IPS-18c (cell line): Measurements from ENCODE around the gene SLC5A2.

Experiments used
- H3K4me3 ChIP-seq: 2 replicates; pipeline ENCODE4 v1.7.0; 2013; ENCODE audit warnings: low read depth, mild to moderate bottlenecking, low read length, moderate library complexity; ENCODE audit not compliant: insufficient read depth
- H3K9me3 ChIP-seq: one replicate; pipeline ENCODE4 v1.6.1; 2013; ENCODE audit warnings: mild to moderate bottlenecking, low read length, moderate library complexity; ENCODE audit not compliant: control insufficient read depth, insufficient read depth

Gene SLC5A2

GRCh38 chr16:31458073-31458843 is 24.7 kb upstream of the SLC5A2 start:
- Histone ChIP-seq H3K9me3 (no peaks in the 10 kb centered on the region), H3K4me3 (peak overlapping the region; percentile 78)

DNA sequence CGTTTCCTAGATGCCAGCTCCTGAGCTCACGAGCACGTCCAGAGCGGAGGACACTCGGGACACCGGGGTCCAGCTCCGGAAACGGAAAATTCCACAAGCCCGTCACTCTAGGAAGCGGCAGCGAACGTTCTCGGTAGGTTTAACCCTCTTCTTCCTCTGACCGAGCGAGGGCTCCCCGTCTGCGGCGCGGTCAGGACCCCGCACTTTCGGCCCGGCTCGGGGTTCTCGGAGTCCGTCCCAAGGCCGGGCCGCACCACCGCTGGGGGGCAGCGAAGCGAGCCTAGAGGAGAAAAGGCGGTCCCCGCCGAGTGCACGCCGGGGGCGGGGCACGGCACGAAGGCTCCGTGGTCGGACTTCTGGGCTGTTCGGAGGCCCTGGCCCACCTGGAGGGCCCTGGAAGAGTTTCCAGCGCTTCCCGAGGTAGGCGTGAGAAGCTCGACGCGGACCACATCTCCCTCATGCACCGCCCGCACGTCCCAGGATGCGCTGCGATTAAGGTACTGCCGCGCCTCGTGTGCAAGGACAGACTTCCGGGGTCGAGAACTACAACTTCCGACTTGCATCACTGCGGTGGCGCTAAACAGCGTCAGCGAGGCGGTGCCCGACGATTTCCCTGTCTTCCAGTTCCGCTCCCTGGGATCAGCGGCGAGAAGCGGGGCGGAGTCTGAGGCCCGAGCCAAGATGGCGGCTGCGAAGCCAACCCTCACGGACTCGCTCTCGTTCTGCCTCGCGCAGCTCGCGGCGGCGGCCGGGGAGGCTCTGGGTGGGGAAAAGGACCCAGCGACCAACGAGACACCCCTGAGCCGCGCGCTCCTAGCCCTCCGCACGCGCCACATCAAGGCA is 23.9 kb upstream of the SLC5A2 start, which contains the start of gene ARMC5:
TSS of gene ARMC5 (plus strand) at position 658 of the 843 bp plus-strand sequence. CDS start at position 682, 24 bp downstream.
- Histone ChIP-seq H3K4me3 (peak within 1 kb of the TSS; percentile 78), H3K9me3 (no peaks in the 10 kb centered on the region)

DNA sequence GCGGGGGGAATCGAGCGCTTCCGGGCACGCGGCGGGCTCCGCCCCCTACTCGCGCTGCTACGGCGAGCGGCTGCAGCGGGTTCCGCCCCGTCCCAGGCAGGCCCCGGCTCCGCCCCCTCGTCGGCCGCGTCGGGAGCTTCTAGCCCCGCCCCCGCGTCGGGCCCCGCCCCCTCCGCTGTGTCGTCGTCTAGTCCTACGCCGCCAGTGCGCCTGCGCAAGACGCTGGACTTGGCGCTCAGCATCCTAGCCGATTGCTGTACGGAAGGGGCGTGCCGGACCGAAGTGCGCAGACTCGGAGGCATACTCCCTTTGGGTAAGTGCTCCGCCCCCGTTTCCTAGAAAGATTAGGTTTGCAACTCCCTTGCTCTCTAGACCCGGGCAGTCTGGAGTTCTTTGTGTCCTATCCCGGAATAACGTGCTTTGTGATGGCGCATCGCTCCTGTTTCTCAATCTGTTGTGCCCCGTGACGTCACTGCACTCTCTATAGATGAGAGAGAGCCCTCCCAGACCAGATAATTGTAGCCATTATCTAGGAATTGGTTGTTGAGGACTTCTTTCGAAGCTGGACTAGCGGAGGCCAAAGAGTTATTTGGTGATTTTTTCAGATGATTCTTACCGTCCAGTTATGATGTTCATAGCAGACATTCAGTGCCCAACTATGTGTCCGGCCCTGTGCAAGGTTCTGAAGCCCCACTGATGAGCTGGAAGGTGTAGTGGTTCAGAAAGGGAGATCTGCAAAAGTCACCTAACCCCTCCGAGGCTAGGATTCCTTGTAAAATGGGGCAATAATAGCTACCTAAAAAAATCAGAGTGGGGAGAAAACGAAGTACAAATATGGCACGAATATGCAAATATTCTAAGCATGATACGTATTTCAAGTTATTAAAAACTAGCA is 23.0 kb upstream of the SLC5A2 start:
- H3K9me3 ChIP-seq, result no peaks in the 10 kb centered on the region
- H3K4me3 ChIP-seq, result peak overlapping the region; percentile 78

DNA sequence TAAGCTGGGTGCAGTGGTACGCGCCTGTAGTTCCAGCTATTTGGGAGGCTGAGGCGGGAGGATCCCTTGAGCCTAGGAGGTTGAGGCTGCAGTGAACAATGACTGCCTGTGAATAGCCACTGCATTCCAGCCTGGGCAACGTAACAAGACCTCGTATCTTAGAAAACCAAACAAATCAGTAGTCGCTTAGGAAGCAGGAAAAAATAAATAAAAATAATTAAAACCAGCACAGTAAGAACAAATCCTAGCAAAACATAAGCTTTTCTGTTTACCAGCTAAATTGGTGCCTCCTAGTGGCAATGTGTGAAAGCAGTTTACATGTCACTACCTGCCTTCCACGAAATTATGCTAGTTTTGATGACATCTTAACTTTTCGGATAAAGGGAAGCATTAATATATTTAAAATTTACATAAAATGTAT is 22.3 kb upstream of the SLC5A2 start:
- no peak overlapping the region; the same call in 1 of the 2 replicates for H3K4me3 ChIP-seq
- H3K9me3 ChIP-seq, result no peaks in the 10 kb centered on the region

DNA sequence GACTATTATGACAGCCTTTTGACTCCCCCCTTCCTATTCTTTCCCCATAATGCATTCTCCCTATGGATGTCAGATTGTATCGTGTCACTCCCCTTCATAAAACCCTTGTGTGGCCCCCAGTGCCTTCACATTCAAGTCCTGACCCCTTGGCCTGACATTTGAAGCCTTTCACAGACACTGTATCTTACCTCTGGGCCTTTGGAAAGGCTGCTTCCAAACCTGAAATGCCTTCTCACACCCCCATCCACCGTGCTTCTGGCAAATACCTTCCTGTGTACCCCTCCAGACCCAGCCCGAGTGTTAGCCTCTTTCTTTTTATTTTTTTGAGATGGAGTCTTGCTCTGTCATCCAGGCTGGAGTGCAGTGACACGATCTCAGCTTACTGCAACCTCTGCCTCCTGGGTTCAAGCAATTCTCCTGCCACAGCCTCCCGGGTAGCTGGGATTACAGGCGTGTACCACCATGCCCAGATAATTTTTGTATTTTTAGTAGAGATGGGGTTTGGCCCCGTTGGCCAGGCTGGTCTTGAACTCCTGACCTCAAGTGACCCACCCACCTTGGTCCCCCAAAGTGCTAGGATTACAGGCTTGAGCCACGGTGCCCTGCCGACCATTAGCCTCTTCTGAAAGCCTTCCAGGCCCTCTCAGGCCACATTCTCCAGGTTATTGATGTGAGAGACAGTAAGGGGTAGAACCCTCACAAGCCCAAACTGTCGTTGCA is 21.6 kb upstream of the SLC5A2 start:
- H3K9me3 ChIP-seq, result no peaks in the 10 kb centered on the region
- no peak overlapping the region for H3K4me3 ChIP-seq

DNA sequence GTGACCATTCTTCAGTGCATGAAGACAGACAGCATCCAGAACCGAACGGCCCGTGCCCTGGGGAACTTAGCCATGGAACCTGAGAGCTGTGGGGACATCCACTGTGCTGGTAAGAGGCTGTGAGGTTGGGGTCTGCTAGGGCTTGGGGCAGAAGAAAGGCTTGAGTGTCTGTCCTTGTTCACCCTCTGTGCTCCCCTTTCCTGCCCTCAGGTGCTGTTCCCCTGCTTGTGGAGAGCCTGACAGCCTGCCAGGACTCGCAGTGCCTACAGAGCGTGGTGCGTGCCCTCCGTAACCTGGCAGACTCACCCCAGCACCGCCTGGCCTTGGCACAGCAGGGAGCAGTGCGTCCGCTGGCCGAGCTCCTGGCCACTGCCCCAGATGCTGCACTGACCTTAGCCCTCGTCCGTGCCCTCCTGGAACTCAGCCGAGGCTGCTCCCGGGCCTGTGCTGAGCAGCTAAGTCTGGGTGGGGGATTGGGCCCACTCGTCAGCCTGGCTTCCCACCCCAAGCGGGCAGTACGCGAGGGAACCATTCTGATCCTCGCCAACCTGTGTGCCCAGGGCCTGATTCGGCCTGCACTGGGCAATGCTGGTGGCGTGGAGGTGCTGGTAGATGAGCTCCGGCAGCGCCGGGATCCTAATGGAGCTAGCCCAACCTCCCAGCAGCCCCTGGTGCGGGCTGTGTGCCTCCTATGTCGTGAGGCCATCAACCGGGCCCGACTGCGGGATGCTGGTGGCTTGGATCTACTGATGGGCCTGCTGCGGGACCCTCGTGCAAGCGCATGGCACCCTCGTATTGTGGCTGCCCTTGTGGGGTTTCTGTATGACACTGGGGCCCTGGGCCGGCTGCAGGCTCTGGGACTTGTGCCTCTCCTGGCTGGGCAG is 20.8 kb upstream of the SLC5A2 start:
- no peak overlapping the region for H3K4me3 ChIP-seq
- no peaks in the 10 kb centered on the region for H3K9me3 ChIP-seq

DNA sequence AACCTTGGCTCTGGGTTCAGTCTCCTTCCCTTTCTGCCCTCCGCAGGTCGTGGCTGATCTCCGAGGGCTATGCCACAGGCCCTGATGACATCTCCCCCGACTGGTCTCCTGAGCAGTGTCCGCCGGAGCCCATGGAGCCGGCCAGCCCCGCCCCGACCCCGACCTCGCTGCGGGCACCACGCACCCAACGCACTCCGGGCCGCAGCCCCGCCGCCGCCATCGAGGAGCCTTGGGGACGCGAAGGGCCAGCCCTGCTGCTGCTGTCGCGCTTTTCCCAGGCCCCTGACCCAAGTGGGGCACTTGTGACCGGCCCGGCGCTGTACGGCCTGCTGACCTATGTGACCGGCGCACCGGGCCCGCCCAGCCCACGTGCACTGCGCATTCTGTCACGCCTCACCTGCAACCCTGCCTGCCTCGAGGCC is 18.6 kb upstream of the SLC5A2 start:
- Histone ChIP-seq H3K4me3 (no peak overlapping the region), H3K9me3 (no peaks in the 10 kb centered on the region)

- Histone ChIP-seq H3K4me3 (no peak overlapping the region), H3K9me3 (no peaks in the 10 kb centered on the region)
Measured at GRCh38 chr16:31464781-31465260, 18.1 kb upstream of the SLC5A2 start.

GRCh38 chr16:31465788-31466370 is 17.0 kb upstream of the SLC5A2 start:
- H3K9me3 ChIP-seq, result no peaks in the 10 kb centered on the region
- H3K4me3 ChIP-seq, result no peak overlapping the region

GRCh38 chr16:31466381-31466841 is 16.5 kb upstream of the SLC5A2 start:
- Histone ChIP-seq H3K4me3 (no peak overlapping the region), H3K9me3 (no peaks in the 10 kb centered on the region)

- no peak overlapping the region for H3K4me3 ChIP-seq
- no peaks in the 10 kb centered on the region for H3K9me3 ChIP-seq
Measured at GRCh38 chr16:31467151-31467773, 15.7 kb upstream of the SLC5A2 start.

- Histone ChIP-seq H3K4me3 (no peak overlapping the region), H3K9me3 (peaks cover 2% of the 10 kb centered on the region)
Measured at GRCh38 chr16:31467858-31468257, 15.1 kb upstream of the SLC5A2 start.

DNA sequence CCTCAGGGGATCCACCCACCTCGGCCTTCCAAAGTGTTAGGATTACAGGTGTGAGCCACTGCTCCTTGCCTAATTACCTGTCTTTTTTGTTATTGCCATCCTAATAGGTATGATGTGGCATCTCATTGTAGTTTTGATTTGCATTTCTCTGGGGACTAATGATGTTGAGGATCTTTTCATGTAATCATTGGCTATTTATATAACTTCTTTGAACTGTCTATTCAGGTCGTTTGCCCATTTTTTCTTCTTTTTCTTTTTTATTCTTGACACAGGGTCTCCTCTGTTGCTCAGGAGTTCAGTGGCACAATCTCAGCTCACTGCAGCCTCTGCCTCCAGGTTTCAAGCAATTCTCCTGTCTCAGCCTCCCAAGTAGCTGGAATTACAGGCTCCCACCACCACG is 12.3 kb upstream of the SLC5A2 start:
- Histone ChIP-seq H3K9me3 (peaks cover 2% of the 10 kb centered on the region), H3K4me3 (no peak overlapping the region)

GRCh38 chr16:31471241-31471874 is 11.6 kb upstream of the SLC5A2 start:
- peak overlapping the region; percentile 67 for H3K4me3 ChIP-seq
- H3K9me3 ChIP-seq, result peaks cover 2% of the 10 kb centered on the region
